SJCRH30 (cell line): ENCODE results near the gene PTGES3L. TPM values are rescaled to one million over a fixed set of nuclear protein-coding genes. Genes with fewer than 3 reads are reported as not detected.
A peak's percentile ranks its signal among the peaks of the same experiment; 100 is the strongest.

Source experiments
- DNase-seq, 2 experiments: peaks; one replicate each; pipeline ENCODE4 v3.0.0-alpha.2; 2015 to 2020
- H3K27ac ChIP-seq: fragments of 250-450 bp; sonication (Bioruptor Pico); 2 replicates; pipeline ENCODE4 v1.5.1; 2020; ENCODE audit warnings: mild to moderate bottlenecking, moderate library complexity
- H3K27me3 ChIP-seq: fragments of 250-450 bp; sonication (Bioruptor Pico); 2 replicates; pipeline ENCODE4 v1.5.1; 2020; ENCODE audit warnings: mild to moderate bottlenecking, moderate library complexity
- H3K36me3 ChIP-seq: fragments of 250-450 bp; sonication (Bioruptor Pico); 2 replicates; pipeline ENCODE4 v1.5.1; 2020; ENCODE audit warnings: mild to moderate bottlenecking, moderate library complexity
- H3K4me1 ChIP-seq: fragments of 250-450 bp; sonication (Bioruptor Pico); 2 replicates; pipeline ENCODE4 v1.5.1; 2020; ENCODE audit warnings: mild to moderate bottlenecking, moderate library complexity
- H3K4me3 ChIP-seq: fragments of 250-450 bp; sonication (Bioruptor Pico); 2 replicates; pipeline ENCODE4 v1.5.1; 2020; ENCODE audit warnings: mild to moderate bottlenecking, moderate library complexity
- H3K9me3 ChIP-seq: fragments of 250-450 bp; sonication (Bioruptor Pico); replicated peaks from 2 replicates; pipeline ENCODE4 v1.5.1; 2020; ENCODE audit warnings: mild to moderate bottlenecking, moderate library complexity
- total RNA-seq: library from RNA; depleted of rRNA; stranded (reverse); fragments of >200 nt; shearing (Covaris generic); gene quantifications from 2 replicates; pipeline ENCODE4 v1.2.3, GENCODE V29; 2014; rRNA removed

PTGES3L gene
- 5.5 TPM in 2 replicates for total RNA-seq

DNA sequence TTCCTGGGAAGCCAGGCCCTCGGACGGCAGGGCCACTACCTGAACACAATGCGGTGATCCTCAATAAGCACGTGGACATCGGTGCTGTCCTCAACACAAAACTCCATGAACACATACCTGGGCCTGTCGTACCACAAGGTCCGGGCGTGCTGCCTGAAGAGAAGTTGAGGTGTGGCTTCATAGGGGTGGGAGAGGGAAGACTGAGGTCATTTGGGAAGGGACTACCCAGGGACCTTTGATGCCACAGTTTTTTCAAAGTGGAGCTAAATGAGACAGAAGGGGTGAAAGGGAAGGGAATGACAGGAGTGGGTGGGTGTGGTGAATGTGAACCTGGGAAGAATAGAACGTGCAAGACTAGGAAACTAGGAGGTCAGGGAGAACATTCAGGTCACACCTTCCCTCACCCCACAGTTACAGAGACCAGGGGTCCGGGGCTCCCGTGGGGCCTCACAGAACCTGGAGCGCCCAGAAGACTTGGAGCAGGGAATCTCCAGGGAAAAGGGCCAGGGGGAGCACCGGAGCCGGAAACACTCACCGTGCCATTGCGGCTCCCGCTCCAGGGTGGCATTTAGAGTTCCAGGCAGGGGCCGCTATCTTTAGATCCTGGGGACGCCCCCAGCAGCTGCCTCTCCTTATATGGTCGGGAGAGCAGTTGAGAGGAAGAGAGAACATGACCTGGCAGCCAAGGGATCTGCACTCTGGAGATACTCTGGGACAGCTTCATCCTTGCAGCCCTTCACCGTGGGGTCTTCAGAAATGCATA lies at the start of gene PTGES3L:
Gene PTGES3L, minus strand, starts transcription at position 570 of the 763 bp plus-strand sequence. Its CDS starts 27 bp downstream, at position 543.
- DNase-seq, result peak; percentile 88 to 91
- 0 out of 2 replicates have a peak, but pooled peaks cover 6% of the 10 kb centered on the region for H3K4me1 ChIP-seq
- no peaks in the 10 kb centered on the region for H3K36me3 ChIP-seq
- H3K27me3 ChIP-seq, result no peaks in the 10 kb centered on the region
- H3K4me3 ChIP-seq, result peak within 1 kb of the TSS; percentile 84
- H3K27ac ChIP-seq, result peak within 1 kb of the TSS; percentile 54
- no peaks in the 10 kb centered on the region for H3K9me3 ChIP-seq

DNA sequence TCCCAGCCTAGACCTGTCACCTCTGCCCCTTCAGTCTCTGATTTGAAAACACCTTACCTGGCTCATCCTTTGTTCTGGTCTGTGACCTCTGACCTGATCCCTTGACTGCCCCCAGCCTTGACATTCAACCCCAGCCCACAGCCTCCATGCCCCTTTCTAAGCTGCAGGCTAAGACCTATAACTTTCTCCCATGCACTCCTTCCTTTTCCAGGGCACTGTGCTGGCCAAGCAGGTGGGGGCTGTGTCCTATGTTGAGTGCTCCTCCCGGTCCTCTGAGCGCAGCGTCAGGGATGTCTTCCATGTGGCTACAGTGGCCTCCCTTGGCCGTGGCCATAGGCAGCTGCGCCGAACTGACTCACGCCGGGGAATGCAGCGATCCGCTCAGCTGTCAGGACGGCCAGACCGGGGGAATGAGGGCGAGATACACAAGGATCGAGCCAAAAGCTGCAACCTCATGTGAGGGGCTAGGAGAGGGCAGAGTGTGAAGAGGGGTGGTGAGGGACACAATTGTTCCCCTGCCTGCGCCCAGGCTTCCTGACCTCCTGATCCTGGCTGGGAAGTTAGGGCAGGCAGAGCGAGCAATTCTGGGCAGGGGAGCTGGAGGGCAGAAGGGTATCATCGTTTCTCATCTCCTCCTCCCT lies 48.5 kb upstream of the PTGES3L start:
- peak; percentile 65 to 67 for DNase-seq
- Histone ChIP-seq H3K4me3 (no peak overlapping the region), H3K9me3 (no peaks in the 10 kb centered on the region), H3K27me3 (peaks cover 5% of the 10 kb centered on the region; the same call in 1 of the 2 replicates), H3K27ac (peak overlapping the region; percentile 9; the same call in 1 of the 2 replicates), H3K36me3 (no peaks in the 10 kb centered on the region), H3K4me1 (peaks cover 9% of the 10 kb centered on the region)

GRCh38 chr17:43027091-43028032 lies 47.5 kb upstream of the PTGES3L start:
- H3K9me3 ChIP-seq, result no peaks in the 10 kb centered on the region
- no peak overlapping the region for H3K27ac ChIP-seq
- no peaks in the 10 kb centered on the region for H3K36me3 ChIP-seq
- peaks cover 5% of the 10 kb centered on the region; the same call in 1 of the 2 replicates for H3K27me3 ChIP-seq
- no peak for DNase-seq
- H3K4me3 ChIP-seq, result no peak overlapping the region
- H3K4me1 ChIP-seq, result peaks cover 9% of the 10 kb centered on the region

- DNase-seq, result no peak
- Histone ChIP-seq H3K27me3 (peaks cover 5% of the 10 kb centered on the region; the same call in 1 of the 2 replicates), H3K9me3 (no peaks in the 10 kb centered on the region)
These were observed 46.7 kb upstream of the PTGES3L start for GRCh38 chr17:43026595-43026994.

GRCh38 chr17:43025766-43026537 lies 46.1 kb upstream of the PTGES3L start:
- no peak for DNase-seq
- peaks cover 5% of the 10 kb centered on the region; the same call in 1 of the 2 replicates for H3K27me3 ChIP-seq
- no peaks in the 10 kb centered on the region for H3K9me3 ChIP-seq
- no peak overlapping the region for H3K27ac ChIP-seq
- H3K4me3 ChIP-seq, result no peak overlapping the region
- H3K36me3 ChIP-seq, result no peaks in the 10 kb centered on the region
- peaks cover 9% of the 10 kb centered on the region for H3K4me1 ChIP-seq

More at GRCh38 chr17:43026595-43026994, 46.7 kb upstream of the PTGES3L start:
- Histone ChIP-seq H3K4me3 (no peak overlapping the region), H3K4me1 (peaks cover 9% of the 10 kb centered on the region), H3K27ac (no peak overlapping the region), H3K36me3 (no peaks in the 10 kb centered on the region)

GRCh38 chr17:43025290-43025657 lies 45.4 kb upstream of the PTGES3L start:
- H3K27me3 ChIP-seq, result peaks cover 5% of the 10 kb centered on the region; the same call in 1 of the 2 replicates
- H3K36me3 ChIP-seq, result no peaks in the 10 kb centered on the region
- H3K4me1 ChIP-seq, result peaks cover 9% of the 10 kb centered on the region
- H3K27ac ChIP-seq, result no peak overlapping the region
- no peak for DNase-seq
- no peaks in the 10 kb centered on the region for H3K9me3 ChIP-seq
- H3K4me3 ChIP-seq, result peak overlapping the region; percentile 59

- peak; percentile 98 to 99 for DNase-seq
- Histone ChIP-seq H3K4me3 (peak within 1 kb of the TSS; percentile 59), H3K4me1 (peaks cover 5% of the 10 kb centered on the region), H3K9me3 (no peaks in the 10 kb centered on the region), H3K36me3 (no peaks in the 10 kb centered on the region), H3K27me3 (peaks cover 5% of the 10 kb centered on the region; the same call in 1 of the 2 replicates), H3K27ac (no peak within 1 kb of the TSS)
These were observed 44.8 kb upstream of the PTGES3L start, which contains the start of gene RND2 for GRCh38 chr17:43024407-43025289. Gene RND2, plus strand, starts transcription at chr17:43025231. Its CDS starts 117 bp downstream, at chr17:43025348.

DNA sequence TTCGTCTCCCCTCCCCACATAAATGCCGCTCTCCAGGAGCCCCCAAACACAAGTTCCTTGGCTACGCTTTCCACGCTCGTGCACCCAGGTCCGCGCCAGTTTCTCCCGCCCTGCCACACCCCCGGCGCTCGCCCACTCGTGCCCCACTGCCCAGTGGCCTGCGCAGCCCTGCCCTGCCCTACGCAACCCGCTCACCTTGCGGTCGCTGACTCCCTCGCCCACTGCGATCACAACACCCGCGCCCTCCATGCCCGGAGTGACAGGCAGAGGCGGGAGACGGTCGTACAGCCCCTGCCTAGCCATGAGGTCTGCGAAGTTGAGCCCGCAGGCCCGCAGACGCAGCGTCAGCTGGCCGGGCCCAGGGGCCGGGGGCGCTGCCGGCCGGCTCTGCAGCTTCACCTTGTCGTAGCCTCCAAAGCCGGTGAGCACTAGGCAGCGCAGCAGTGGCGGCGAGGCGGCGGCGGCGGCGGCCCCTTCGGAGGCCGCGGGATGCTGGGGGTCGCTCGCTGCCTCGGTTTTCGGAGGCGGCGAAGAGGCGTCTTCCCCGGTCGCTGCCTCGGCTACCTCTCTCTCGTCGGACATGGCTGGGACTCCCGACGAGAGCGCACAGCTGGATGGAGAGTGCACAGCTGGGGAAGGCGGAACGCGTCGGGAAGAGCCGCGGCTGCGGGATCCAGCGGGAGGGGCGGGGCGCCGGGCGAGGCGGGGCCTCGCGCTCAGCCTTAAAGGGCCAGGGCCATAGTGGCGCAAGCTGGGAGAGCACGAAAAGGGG lies 42.0 kb upstream of the PTGES3L start, which contains the start of gene VAT1:
Gene VAT1, minus strand, starts transcription at position 645 of the 772 bp plus-strand sequence. Its CDS starts 63 bp downstream, at position 582.
- Histone ChIP-seq H3K9me3 (no peaks in the 10 kb centered on the region), H3K36me3 (no peaks in the 10 kb centered on the region; the same call in 1 of the 2 replicates), H3K27me3 (no peaks in the 10 kb centered on the region), H3K27ac (peak within 1 kb of the TSS; percentile 45), H3K4me1 (no peaks in the 10 kb centered on the region), H3K4me3 (peak within 1 kb of the TSS; percentile 70)
- peak; percentile 82 to 90 for DNase-seq

DNA sequence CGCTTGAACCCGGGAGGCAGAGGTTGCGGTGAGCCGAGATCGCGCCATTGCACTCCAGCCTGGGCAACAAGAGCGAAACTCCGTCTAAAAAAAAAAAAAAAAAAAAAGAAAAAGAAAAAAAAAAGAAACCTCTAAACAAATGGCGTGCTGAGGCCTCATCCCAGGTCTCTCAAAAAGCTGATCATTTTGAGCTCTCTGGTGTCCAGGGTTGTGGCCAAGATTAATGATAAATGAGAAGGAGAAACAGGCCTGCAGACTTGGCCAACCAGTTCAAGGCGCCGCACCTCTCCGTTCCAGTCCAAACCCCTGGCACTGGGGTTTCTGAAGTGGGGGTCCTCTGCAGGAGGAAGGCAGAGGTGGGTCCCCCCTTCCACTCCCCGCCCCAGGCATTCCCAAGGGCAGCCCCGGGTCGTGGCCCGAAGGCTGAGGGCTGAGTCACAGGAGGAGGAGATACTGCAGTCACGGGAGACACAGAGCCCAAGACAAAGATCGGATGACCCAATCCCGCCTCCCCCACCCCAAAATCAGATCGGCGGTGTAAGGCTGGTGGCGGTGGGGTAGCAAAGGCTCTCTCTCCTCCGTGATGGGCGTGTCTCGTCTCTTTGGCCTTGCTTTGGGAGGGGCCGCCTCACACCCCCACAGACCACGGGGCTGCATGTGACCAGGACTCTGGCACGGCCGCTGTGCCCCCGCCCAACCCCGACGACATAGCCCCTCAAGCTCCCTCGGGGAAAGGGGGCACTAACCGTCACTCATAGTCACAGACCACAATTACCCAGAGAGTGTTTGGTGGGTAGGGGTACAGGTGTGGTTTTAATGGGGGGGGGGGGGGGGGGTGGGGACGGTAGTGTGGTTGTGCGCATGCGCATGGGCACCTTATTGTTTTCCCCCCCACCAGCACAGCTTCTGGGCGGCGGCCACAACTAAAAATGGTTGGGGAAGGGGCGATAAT lies 41.2 kb upstream of the PTGES3L start:
- peak; percentile 46 to 51 for DNase-seq

GRCh38 chr17:43020030-43020621 lies 40.2 kb upstream of the PTGES3L start:
- Histone ChIP-seq H3K9me3 (no peaks in the 10 kb centered on the region), H3K36me3 (no peaks in the 10 kb centered on the region; the same call in 1 of the 2 replicates), H3K27ac (no peak overlapping the region), H3K27me3 (no peaks in the 10 kb centered on the region), H3K4me3 (no peak overlapping the region), H3K4me1 (no peaks in the 10 kb centered on the region)
- no peak for DNase-seq

More for the DNA sequence above, 41.2 kb upstream of the PTGES3L start:
- Histone ChIP-seq H3K4me1 (no peaks in the 10 kb centered on the region), H3K9me3 (no peaks in the 10 kb centered on the region), H3K27me3 (no peaks in the 10 kb centered on the region), H3K36me3 (no peaks in the 10 kb centered on the region; the same call in 1 of the 2 replicates), H3K27ac (peak overlapping the region; percentile 45), H3K4me3 (peak overlapping the region; percentile 70)

- DNase-seq, result no peak
- no peaks in the 10 kb centered on the region for H3K4me1 ChIP-seq
- H3K27ac ChIP-seq, result no peak overlapping the region
- H3K4me3 ChIP-seq, result no peak overlapping the region
- H3K36me3 ChIP-seq, result no peaks in the 10 kb centered on the region; the same call in 1 of the 2 replicates
- H3K27me3 ChIP-seq, result no peaks in the 10 kb centered on the region
- H3K9me3 ChIP-seq, result no peaks in the 10 kb centered on the region
These were observed 39.5 kb upstream of the PTGES3L start for GRCh38 chr17:43019418-43019817.
